ENCODE results near the gene CUBN. TPM values are rescaled to one million over a fixed set of nuclear protein-coding genes. Genes with fewer than 3 reads are reported as not detected.

CUBN gene
- total RNA-seq, 2 experiments from 2014 or later = 7.9 to 9.2 TPM

DNA sequence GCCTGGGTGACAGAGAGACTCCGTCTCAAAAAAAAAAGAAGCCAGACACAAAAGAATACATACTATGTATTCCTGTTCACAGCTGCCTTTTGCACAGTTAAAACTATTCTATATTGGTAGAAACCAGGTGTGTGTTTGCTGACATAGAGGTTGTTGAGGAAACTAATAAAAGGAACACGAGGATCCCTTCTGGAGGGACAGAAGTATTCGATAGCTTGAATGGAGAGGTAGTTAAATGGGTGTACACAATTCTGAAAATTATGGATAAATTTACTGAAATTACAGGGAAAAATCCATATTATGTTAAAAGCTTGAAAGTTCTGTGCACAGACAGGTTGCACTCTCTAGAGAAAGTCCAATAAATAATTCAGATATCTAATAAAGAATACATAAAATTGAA is 71.5 kb downstream of the CUBN start:
- Mint-ChIP-seq H3K4me3 (no peak overlapping the region), H3K36me3 (ENCODE audit: low read depth) (peaks cover 9% of the 10 kb centered on the region), H3K27ac (no peak overlapping the region), H3K4me1 (ENCODE audit: low read depth) (peaks cover 21% of the 10 kb centered on the region), H3K9me3 (no peaks in the 10 kb centered on the region), H3K27me3 (no peaks in the 10 kb centered on the region)
- no peak overlapping the region for H3K4me3 ChIP-seq (ENCODE audit: low read length)
- POLR2A ChIA-PET = no interaction called here
- H3K4me1 ChIP-seq (ENCODE audit: insufficient read depth, low read length) = no peaks in the 10 kb centered on the region
- TF ChIP-seq, protein P1, sequence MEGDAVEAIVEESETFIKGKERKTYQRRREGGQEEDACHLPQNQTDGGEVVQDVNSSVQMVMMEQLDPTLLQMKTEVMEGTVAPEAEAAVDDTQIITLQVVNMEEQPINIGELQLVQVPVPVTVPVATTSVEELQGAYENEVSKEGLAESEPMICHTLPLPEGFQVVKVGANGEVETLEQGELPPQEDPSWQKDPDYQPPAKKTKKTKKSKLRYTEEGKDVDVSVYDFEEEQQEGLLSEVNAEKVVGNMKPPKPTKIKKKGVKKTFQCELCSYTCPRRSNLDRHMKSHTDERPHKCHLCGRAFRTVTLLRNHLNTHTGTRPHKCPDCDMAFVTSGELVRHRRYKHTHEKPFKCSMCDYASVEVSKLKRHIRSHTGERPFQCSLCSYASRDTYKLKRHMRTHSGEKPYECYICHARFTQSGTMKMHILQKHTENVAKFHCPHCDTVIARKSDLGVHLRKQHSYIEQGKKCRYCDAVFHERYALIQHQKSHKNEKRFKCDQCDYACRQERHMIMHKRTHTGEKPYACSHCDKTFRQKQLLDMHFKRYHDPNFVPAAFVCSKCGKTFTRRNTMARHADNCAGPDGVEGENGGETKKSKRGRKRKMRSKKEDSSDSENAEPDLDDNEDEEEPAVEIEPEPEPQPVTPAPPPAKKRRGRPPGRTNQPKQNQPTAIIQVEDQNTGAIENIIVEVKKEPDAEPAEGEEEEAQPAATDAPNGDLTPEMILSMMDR (IDR thresholded peaks at IDR 0.05) = no peak
- H3K27me3 ChIP-seq (ENCODE audit: control insufficient read depth in 1 of 2, insufficient read depth in 2 of 2, low read length in 2 of 2) = no peaks in the 10 kb centered on the region
- ATAC-seq (ENCODE audit: poor library complexity) (no peak), DNase-seq (no peak)
- no peaks in the 10 kb centered on the region for H3K9me3 ChIP-seq (ENCODE audit: control insufficient read depth in 1 of 2, insufficient read depth in 1 of 2, low read length in 2 of 2)
- H3K36me3 ChIP-seq (ENCODE audit: insufficient read depth, low read length) = no peaks in the 10 kb centered on the region
- CTCF ChIA-PET = no interaction called here
- intact Hi-C loops (cut with DNase I, micrococcal nuclease) = no loop called here
- H3K27ac ChIP-seq (ENCODE audit: low read depth in 1 of 2, low read length in 2 of 2) = no peak overlapping the region

DNA sequence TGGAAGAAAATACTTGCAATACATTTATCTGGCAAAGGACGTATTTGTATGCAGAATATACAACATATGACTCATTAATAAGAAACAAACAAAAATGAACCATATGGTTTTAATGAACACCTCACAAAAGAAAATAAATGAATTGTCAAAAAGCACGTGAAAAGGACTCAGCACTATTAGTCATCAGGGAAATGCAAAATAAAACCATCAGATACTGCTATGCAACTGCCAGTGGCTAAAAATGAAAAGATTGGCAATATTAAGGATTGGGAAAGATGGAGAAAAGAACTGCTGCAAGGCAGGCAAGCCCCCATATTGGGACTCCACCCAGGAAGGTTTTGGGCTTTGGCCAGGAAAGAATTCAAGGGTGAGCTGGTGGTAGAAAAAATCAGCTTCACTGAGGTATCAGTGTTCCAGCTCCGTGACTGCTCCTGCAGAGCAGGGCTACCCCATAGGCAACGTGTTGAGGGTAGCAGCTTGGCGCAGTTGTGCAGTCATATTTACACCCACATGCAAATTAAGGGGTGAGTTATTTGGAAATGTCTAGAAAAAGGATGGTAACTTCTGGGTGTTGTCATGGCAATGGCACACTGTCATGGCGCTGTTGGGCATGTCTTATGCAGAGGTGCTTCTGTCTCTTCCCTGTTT is 72.7 kb downstream of the CUBN start:
- H3K27ac Mint-ChIP-seq = no peak overlapping the region
- H3K4me3 Mint-ChIP-seq = no peak overlapping the region
- peaks cover 3% of the 10 kb centered on the region for H3K9me3 Mint-ChIP-seq
- H3K4me1 Mint-ChIP-seq (ENCODE audit: low read depth) = peaks cover 10% of the 10 kb centered on the region
- H3K27ac ChIP-seq (ENCODE audit: low read depth in 1 of 2, low read length in 2 of 2) = no peak overlapping the region
- TF ChIP-seq, protein P1 (IDR thresholded peaks at IDR 0.05) = no peak
- ATAC-seq (ENCODE audit: poor library complexity) (no peak), DNase-seq (no peak)
- no peak overlapping the region for H3K4me3 ChIP-seq (ENCODE audit: low read length)
- H3K36me3 ChIP-seq (ENCODE audit: insufficient read depth, low read length) = no peaks in the 10 kb centered on the region
- H3K27me3 Mint-ChIP-seq = no peaks in the 10 kb centered on the region
- POLR2A ChIA-PET = no interaction called here
- no peaks in the 10 kb centered on the region for H3K9me3 ChIP-seq (ENCODE audit: control insufficient read depth in 1 of 2, insufficient read depth in 1 of 2, low read length in 2 of 2)
- no peaks in the 10 kb centered on the region for H3K4me1 ChIP-seq (ENCODE audit: insufficient read depth, low read length)
- CTCF ChIA-PET = no interaction called here
- intact Hi-C loops (cut with DNase I, micrococcal nuclease) = no loop called here
- H3K36me3 Mint-ChIP-seq (ENCODE audit: low read depth) = peaks cover 12% of the 10 kb centered on the region
- no peaks in the 10 kb centered on the region for H3K27me3 ChIP-seq (ENCODE audit: control insufficient read depth in 1 of 2, insufficient read depth in 2 of 2, low read length in 2 of 2)

DNA sequence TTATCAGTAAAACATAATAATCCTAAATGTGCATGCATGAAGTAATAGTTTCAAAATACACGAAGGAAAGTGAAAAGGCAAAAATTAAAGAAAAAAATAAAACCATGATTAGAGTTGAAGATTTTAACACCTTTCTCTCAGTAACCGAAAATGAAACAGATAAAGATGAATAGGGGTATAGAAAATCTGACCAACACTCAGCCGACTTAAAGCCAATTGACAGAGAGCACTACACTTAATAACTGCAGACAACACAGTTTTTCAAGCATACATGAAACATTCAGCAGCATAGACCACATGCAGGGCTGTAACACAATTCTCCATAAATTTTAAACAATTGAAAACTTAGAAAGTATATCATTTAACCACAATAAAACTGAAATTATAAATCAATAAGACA is 76.1 kb downstream of the CUBN start:
- TF ChIP-seq, protein P1 (IDR thresholded peaks at IDR 0.05) = no peak
- no peaks in the 10 kb centered on the region for H3K4me1 Mint-ChIP-seq (ENCODE audit: low read depth)
- peaks cover 34% of the 10 kb centered on the region for H3K36me3 Mint-ChIP-seq (ENCODE audit: low read depth)
- ChIA-PET POLR2A (no interaction called here), CTCF (no interaction called here)
- no peak overlapping the region for H3K27ac ChIP-seq (ENCODE audit: low read depth in 1 of 2, low read length in 2 of 2)
- H3K4me1 ChIP-seq (ENCODE audit: insufficient read depth, low read length) = no peaks in the 10 kb centered on the region
- no peak overlapping the region for H3K4me3 Mint-ChIP-seq
- no peak overlapping the region for H3K27ac Mint-ChIP-seq
- H3K9me3 Mint-ChIP-seq = peaks cover 8% of the 10 kb centered on the region
- no peak for ATAC-seq (ENCODE audit: poor library complexity)
- DNase-seq = no peak
- intact Hi-C loops (cut with DNase I, micrococcal nuclease) = no loop called here
- H3K4me3 ChIP-seq (ENCODE audit: low read length) = no peak overlapping the region
- H3K27me3 Mint-ChIP-seq = no peaks in the 10 kb centered on the region
- H3K36me3 ChIP-seq (ENCODE audit: insufficient read depth, low read length) = no peaks in the 10 kb centered on the region
- H3K27me3 ChIP-seq (ENCODE audit: control insufficient read depth in 1 of 2, insufficient read depth in 2 of 2, low read length in 2 of 2) = no peaks in the 10 kb centered on the region
- H3K9me3 ChIP-seq (ENCODE audit: control insufficient read depth in 1 of 2, insufficient read depth in 1 of 2, low read length in 2 of 2) = no peaks in the 10 kb centered on the region

All from CD4-positive, alpha-beta T cell (primary cell).